K562 (cell line): ENCODE results near the gene SHF. TPM values are rescaled to one million over a fixed set of nuclear protein-coding genes. Genes with fewer than 3 reads are reported as not detected.

Experiments used
- CEBPG ChIP-seq, 3 experiments: fragments of 200-800 bp in 1 of 3; sonication (Bioruptor generic) in 1 of 3; sonication (generic) in 1 of 3; formaldehyde crosslinking in 1 of 3; IDR thresholded peaks in 2 of 3; conservative IDR thresholded peaks in 1 of 3; 2 replicates each; pipeline versions ENCODE4 v1.6.1 to v1.8.0; 2016 to 2022; ENCODE audit warnings: missing compliant biosample characterization in 2 of 3, missing genetic modification characterization in 2 of 3, mild to moderate bottlenecking in 1 of 3, missing genetic modification reagents in 1 of 3
- CHD4 ChIP-seq: fragments of 200-600 bp; sonication (generic); IDR thresholded peaks from 3 replicates; pipeline ENCODE4 v1.6.1; 2012; ENCODE audit warnings: low read depth, mild to moderate bottlenecking, mixed read lengths, low read length, inconsistent platforms; ENCODE audit not compliant: insufficient read depth, insufficient replicate concordance, poor library complexity, severe bottlenecking
- DDX20 ChIP-seq: fragments of 450-650 bp; IDR thresholded peaks from 2 replicates; pipeline ENCODE4 v1.6.1; 2016; ENCODE audit warnings: missing genetic modification characterization, low read depth, mild to moderate bottlenecking, missing compliant biosample characterization, moderate library complexity
- E2F6 ChIP-seq, 2 experiments: IDR thresholded peaks; 2 replicates each; pipeline ENCODE4 v1.6.1; 2011; ENCODE audit warnings: borderline replicate concordance in 1 of 2, control low read depth in 1 of 2, low read depth in 1 of 2, low read length in 1 of 2, mild to moderate bottlenecking in 1 of 2, mixed read lengths in 1 of 2, moderate library complexity in 1 of 2; ENCODE audit not compliant: insufficient read depth in 1 of 2, insufficient read length in 1 of 2, poor library complexity in 1 of 2, severe bottlenecking in 1 of 2; ENCODE audit errors: extremely low read depth in 1 of 2
- EGR1 ChIP-seq: fragments of 450-650 bp; conservative IDR thresholded peaks from 2 replicates; pipeline ENCODE4 v1.6.1; 2017; ENCODE audit warnings: mild to moderate bottlenecking
- ELK1 ChIP-seq: sonication (generic); formaldehyde crosslinking; IDR thresholded peaks from 2 replicates; pipeline ENCODE4 v1.8.1; 2022; ENCODE audit warnings: missing genetic modification reagents
- FOXM1 ChIP-seq, 2 experiments: fragments of 450-650 bp in 1 of 2; sonication (generic) in 1 of 2; formaldehyde crosslinking in 1 of 2; IDR thresholded peaks; 2 replicates each; pipeline versions ENCODE4 v1.6.1 to v1.9.0; 2017 to 2022; ENCODE audit warnings: low read depth in 2 of 2, mild to moderate bottlenecking in 2 of 2, missing genetic modification reagents in 1 of 2, moderate library complexity in 1 of 2
- HDAC1 ChIP-seq, 2 experiments: fragments of 450-650 bp; IDR thresholded peaks; 2 replicates each; pipeline ENCODE4 v1.6.1; 2016 to 2017; ENCODE audit warnings: inconsistent platforms in 1 of 2, mild to moderate bottlenecking in 1 of 2, moderate library complexity in 1 of 2
- NELFE ChIP-seq: IDR thresholded peaks from 2 replicates; pipeline ENCODE4 v1.6.1; 2011; ENCODE audit warnings: mild to moderate bottlenecking; ENCODE audit not compliant: insufficient read depth, insufficient read length
- NFE2 ChIP-seq: IDR thresholded peaks from 2 replicates; pipeline ENCODE4 v1.6.1; 2014; ENCODE audit warnings: antibody characterized with exemption, low read depth
- SP2 ChIP-seq: IDR thresholded peaks from 2 replicates; pipeline ENCODE4 v1.6.1; 2011; ENCODE audit warnings: mild to moderate bottlenecking, low read depth, low read length, moderate library complexity; ENCODE audit not compliant: poor library complexity, severe bottlenecking; ENCODE audit errors: extremely low read depth
- ZFP1 ChIP-seq: fragments of 450-650 bp; formaldehyde crosslinking; IDR thresholded peaks from 2 replicates; pipeline ENCODE4 v1.4.0; 2020; ENCODE audit warnings: mild to moderate bottlenecking, mixed read lengths
- ZFP91 ChIP-seq: sonication (generic); formaldehyde crosslinking; IDR thresholded peaks from 2 replicates; pipeline ENCODE4 v1.8.0; 2022; ENCODE audit warnings: mild to moderate bottlenecking, missing genetic modification reagents
- ZNF140 ChIP-seq: fragments of 250-450 bp; sonication (Bioruptor Pico); IDR thresholded peaks from 2 replicates; pipeline ENCODE4 v1.8.0; 2021; ENCODE audit warnings: moderate library complexity, mild to moderate bottlenecking, inconsistent platforms
- ZNF143 ChIP-seq: sonication (generic); formaldehyde crosslinking; IDR thresholded peaks from 2 replicates; pipeline ENCODE4 v1.9.0; 2022; ENCODE audit warnings: mild to moderate bottlenecking, missing genetic modification reagents
- ZNF263 ChIP-seq: sonication (generic); formaldehyde crosslinking; IDR thresholded peaks from 2 replicates; pipeline ENCODE4 v1.8.0; 2022; ENCODE audit warnings: mild to moderate bottlenecking, missing genetic modification reagents, borderline replicate concordance
- polyA plus RNA-seq, 8 experiments: library from polyadenylated mRNA; depleted of rRNA in 4 of 8; stranded (reverse) in 5 of 8; unstranded in 3 of 8; fragments of >200 nt; fragmentation: Nextera tagmentation in 2 of 8; fragmentation: Illumina TruSeq in 1 of 8; extraction: Ambion mirVana in 2 of 8; extraction: Trizol in 1 of 8; gene quantifications; 2 replicates each; pipeline versions ENCODE4 v1.2.1 to v1.2.3, GENCODE V29; 2011 to 2014; ENCODE audit warnings: inconsistent platforms in 1 of 8, missing spikeins in 1 of 8
- total RNA-seq, 7 experiments: library from RNA; depleted of rRNA in 6 of 7; stranded (reverse); fragments of >200 nt in 6 of 7; fragmentation: Illumina TruSeq in 2 of 7; extraction: Trizol in 2 of 7; gene quantifications; 2 replicates each; pipeline versions ENCODE4 v1.2.1 to v1.2.3, GENCODE V29; 2011 to 2021; ENCODE audit warnings: low replicate concordance in 1 of 7
- TF ChIP-seq, protein P1 (sequence below): fragments of 250-450 bp; sonication (Bioruptor Pico); IDR thresholded peaks from 2 replicates; pipeline ENCODE4 v1.4.0; 2020; ENCODE audit warnings: borderline replicate concordance
- TF ChIP-seq, protein P2 (sequence below): fragments of 250-450 bp; sonication (Bioruptor Pico); IDR thresholded peaks from 2 replicates; pipeline ENCODE4 v1.8.0; 2022; ENCODE audit warnings: inconsistent platforms, mild to moderate bottlenecking, moderate library complexity, borderline replicate concordance

Gene SHF
- total and polyA plus RNA-seq, 9 of the 15 experiments (the other 6 are each of a cell fraction or from before 2014, with no cell fraction given) = 0.51 to 2.2 (median 0.85) TPM; not detected in 2

DNA sequence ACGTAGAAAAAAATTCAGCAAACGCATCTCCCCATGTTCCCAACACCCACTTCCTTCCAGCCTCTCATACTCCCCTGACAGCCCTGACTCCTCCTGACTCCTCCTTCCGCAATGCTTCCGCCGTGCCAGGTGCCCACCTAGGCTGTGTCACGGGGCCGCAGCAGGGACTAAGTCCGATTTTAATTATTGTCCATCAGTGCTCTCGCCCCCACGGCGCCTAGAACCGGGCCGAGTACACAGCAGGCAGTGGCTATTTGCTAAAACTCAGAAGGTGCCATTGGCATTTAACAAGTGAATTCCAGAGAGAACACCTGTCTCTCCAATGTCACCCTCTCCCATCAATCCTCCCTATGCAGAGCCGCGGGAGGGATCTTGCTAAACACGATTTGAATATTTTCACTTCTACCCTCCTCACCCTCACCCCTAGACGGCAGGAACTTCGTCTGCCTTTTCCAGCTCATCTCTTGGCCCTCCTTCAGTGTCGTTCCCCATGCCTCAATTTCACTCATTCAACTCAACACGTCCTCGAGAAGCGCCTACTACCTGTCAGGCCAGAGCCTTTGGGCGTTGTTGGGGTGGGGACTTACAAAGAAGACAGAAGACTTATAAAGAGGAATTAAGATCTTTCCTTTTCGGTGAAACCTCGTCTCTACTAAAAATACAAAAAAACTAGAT lies 11.5 kb upstream of the SHF start (continued):
- TF ChIP-seq HDAC1 (IDR thresholded peaks at IDR 0.05) (no peak; a peak in 1 of 4 replicates), DDX20 (tag) (no peak), NFE2 (no peak), ZNF263 (CRISPR knock-in tag) (0 out of 2 replicates have a peak, but pooled peaks have one; percentile 2), CEBPG (CRISPR knock-in tag; IDR thresholded peaks at IDR 0.05) (no peak), CEBPG (tag; conservative IDR thresholded peaks at IDR 0.05 in 1 of 2, IDR thresholded peaks at IDR 0.05 in 1 of 2) (0 out of 4 replicates have a peak, but pooled peaks of 1 of the 2 experiments have one; percentile 8), ZFP91 (no peak), NELFE (no peak), ZNF140 (CRISPR knock-in tag) (no peak), CHD4 (no peak), E2F6 (IDR thresholded peaks at IDR 0.05; ENCODE audit: borderline replicate concordance in 1 of 2, extremely low read depth in 1 of 2, insufficient read depth in 1 of 2, insufficient read length in 1 of 2, low read depth in 1 of 2, low read length in 1 of 2, poor library complexity in 1 of 2, severe bottlenecking in 1 of 2) (no peak), SP2 (no peak), FOXM1 (IDR thresholded peaks at IDR 0.05; ENCODE audit: low read depth) (no peak), FOXM1 (CRISPR knock-in tag; IDR thresholded peaks at IDR 0.05; ENCODE audit: low read depth) (no peak), EGR1 (no peak), ELK1 (CRISPR knock-in tag) (no peak), ZNF143 (no peak), ZFP1 (CRISPR knock-in tag) (no peak)
- TF ChIP-seq, protein P1, sequence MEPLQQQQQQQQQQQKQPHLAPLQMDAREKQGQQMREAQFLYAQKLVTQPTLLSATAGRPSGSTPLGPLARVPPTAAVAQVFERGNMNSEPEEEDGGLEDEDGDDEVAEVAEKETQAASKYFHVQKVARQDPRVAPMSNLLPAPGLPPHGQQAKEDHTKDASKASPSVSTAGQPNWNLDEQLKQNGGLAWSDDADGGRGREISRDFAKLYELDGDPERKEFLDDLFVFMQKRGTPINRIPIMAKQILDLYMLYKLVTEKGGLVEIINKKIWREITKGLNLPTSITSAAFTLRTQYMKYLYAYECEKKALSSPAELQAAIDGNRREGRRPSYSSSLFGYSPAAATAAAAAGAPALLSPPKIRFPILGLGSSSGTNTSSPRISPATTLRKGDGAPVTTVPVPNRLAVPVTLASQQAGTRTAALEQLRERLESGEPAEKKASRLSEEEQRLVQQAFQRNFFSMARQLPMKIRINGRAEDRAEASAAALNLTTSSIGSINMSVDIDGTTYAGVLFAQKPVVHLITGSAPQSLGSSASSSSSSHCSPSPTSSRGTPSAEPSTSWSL (CRISPR knock-in tag) = no peak
- TF ChIP-seq, protein P2, sequence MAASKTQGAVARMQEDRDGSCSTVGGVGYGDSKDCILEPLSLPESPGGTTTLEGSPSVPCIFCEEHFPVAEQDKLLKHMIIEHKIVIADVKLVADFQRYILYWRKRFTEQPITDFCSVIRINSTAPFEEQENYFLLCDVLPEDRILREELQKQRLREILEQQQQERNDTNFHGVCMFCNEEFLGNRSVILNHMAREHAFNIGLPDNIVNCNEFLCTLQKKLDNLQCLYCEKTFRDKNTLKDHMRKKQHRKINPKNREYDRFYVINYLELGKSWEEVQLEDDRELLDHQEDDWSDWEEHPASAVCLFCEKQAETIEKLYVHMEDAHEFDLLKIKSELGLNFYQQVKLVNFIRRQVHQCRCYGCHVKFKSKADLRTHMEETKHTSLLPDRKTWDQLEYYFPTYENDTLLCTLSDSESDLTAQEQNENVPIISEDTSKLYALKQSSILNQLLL = no peak
